Thyroid gland (tissue), 4 donors: Measurements from ENCODE around the gene SULT1A3. TPM values are rescaled to one million over a fixed set of nuclear protein-coding genes. Genes with fewer than 3 reads are reported as not detected.
A peak's percentile ranks its signal among the peaks of the same experiment; 100 is the strongest.
"Not testable (repeated sequence)": the region's sequence is repeated elsewhere in the genome, so short reads cannot be mapped to it uniquely, and the experiment has no call there.

Experiments
- DNase-seq, 2 donors: peaks; one replicate each; pipeline ENCODE4 v3.0.0-alpha.2; 2019
- H3K27ac ChIP-seq, 3 donors: fragments of 200-600 bp; sonication (generic); 1 replicate in 2 of 3; 2 replicates in 1 of 3; pipeline ENCODE4 v1.5.1; 2016 to 2019; ENCODE audit warnings: mild to moderate bottlenecking in 1 of 3, moderate library complexity in 1 of 3
- H3K27me3 ChIP-seq: fragments of 200-600 bp; sonication (generic); one replicate; pipeline ENCODE4 v1.5.1; 2019
- H3K36me3 ChIP-seq, 2 donors: fragments of 200-600 bp; sonication (generic); one replicate each; pipeline ENCODE4 v1.5.1; 2016 to 2019
- H3K4me1 ChIP-seq, 2 donors: fragments of 200-600 bp; sonication (generic); one replicate each; pipeline ENCODE4 v1.5.1; 2017 to 2019
- H3K4me3 ChIP-seq, 3 donors: fragments of 200-600 bp; sonication (generic); replicated peaks in 1 of 3; 1 replicate in 2 of 3; 2 replicates in 1 of 3; pipeline ENCODE4 v1.5.1; 2016; ENCODE audit warnings: mild to moderate bottlenecking in 1 of 3
- H3K9me3 ChIP-seq: fragments of 200-600 bp; sonication (generic); one replicate; pipeline ENCODE4 v1.5.1; 2017
- POLR2A ChIP-seq, 2 donors: fragments of 450-650 bp; IDR thresholded peaks; one replicate each; pipeline ENCODE4 v1.6.1; 2017; ENCODE audit warnings: antibody characterized with exemption in 2 of 2, mild to moderate bottlenecking in 2 of 2, moderate library complexity in 1 of 2
- WGBS, 2 donors: methylation state at CpG; one replicate each; pipeline ENCODE4 v1.1.5; 2017; 5-methylcytosine and 5-hydroxymethylcytosine counted together
- intact Hi-C: fragments of 100-400 bp; cut with DNase I; formaldehyde crosslinking; loops from one replicate; pipeline ENCODE4 v1.15.1; 2023
- total RNA-seq, 4 donors: library from RNA; depleted of rRNA; stranded (reverse); fragments of >200 nt; gene quantifications; one replicate each; pipeline ENCODE4 v1.2.3, GENCODE V29; 2016
- TF ChIP-seq, protein P1 (sequence below), 6 experiments: fragments of 200-600 bp in 3 of 6; fragments of 450-650 bp in 3 of 6; sonication (generic) in 3 of 6; IDR thresholded peaks; one replicate each; pipeline ENCODE4 v1.5.1; 2016 to 2019; ENCODE audit warnings: antibody characterized with exemption in 6 of 6, mild to moderate bottlenecking in 2 of 6, inconsistent platforms in 1 of 6, moderate library complexity in 1 of 6

The SULT1A3 gene
- total RNA-seq: 10 to 100 TPM in 2 of 4 donors, 1 to 10 TPM in 2; 8.9 to 13.8 (median 9.8) TPM

GRCh38 chr16:30199049-30199448 is at the start of gene SULT1A3:
Gene SULT1A3, plus strand, starts transcription at chr16:30199255. Its CDS starts 1,474 bp downstream, at chr16:30200729.
- H3K27me3 ChIP-seq, H3K36me3 ChIP-seq, H3K4me1 ChIP-seq, H3K9me3 ChIP-seq, H3K27ac ChIP-seq, DNase-seq, H3K4me3 ChIP-seq, intact Hi-C loops: not testable (repeated sequence)
- WGBS, 2 donors: no CpG with 5 or more reads among the region's 3 CpGs

DNA sequence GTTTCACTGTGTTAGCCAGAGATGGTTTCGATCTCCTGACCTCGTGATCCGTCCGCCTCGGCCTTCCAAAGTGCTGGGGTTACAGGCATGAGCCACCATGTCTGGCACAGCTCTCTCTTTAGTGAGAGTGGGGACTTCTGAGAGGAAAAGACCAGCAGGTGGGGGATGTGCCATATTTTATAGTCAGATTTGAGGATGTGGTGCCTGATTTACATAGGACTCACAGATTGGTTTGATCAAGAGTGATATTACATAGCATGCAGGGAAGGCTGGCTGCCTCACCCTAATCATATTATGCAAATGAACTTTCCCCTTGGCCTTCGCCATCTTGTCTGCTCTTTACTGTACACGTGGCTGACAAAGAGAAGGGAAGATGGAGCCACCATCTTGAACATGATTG is 48.0 kb upstream of the SULT1A3 start:
- Histone ChIP-seq H3K4me1 (no peaks in the 10 kb centered on the region), H3K36me3 (no peaks in the 10 kb centered on the region), H3K9me3 (no peaks in the 10 kb centered on the region), H3K27me3 (no peaks in the 10 kb centered on the region), H3K27ac (no peak overlapping the region), H3K4me3 (no peak overlapping the region)
- 91 to 94% methylated on average over 7 of the region's 7 CpGs for WGBS, 2 donors
- DNase-seq: no peak
- intact Hi-C loops: no loop called here
- no peak for TF ChIP-seq POLR2A (IDR thresholded peaks at IDR 0.05)
- TF ChIP-seq, protein P1, sequence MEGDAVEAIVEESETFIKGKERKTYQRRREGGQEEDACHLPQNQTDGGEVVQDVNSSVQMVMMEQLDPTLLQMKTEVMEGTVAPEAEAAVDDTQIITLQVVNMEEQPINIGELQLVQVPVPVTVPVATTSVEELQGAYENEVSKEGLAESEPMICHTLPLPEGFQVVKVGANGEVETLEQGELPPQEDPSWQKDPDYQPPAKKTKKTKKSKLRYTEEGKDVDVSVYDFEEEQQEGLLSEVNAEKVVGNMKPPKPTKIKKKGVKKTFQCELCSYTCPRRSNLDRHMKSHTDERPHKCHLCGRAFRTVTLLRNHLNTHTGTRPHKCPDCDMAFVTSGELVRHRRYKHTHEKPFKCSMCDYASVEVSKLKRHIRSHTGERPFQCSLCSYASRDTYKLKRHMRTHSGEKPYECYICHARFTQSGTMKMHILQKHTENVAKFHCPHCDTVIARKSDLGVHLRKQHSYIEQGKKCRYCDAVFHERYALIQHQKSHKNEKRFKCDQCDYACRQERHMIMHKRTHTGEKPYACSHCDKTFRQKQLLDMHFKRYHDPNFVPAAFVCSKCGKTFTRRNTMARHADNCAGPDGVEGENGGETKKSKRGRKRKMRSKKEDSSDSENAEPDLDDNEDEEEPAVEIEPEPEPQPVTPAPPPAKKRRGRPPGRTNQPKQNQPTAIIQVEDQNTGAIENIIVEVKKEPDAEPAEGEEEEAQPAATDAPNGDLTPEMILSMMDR (IDR thresholded peaks at IDR 0.05): no peak

DNA sequence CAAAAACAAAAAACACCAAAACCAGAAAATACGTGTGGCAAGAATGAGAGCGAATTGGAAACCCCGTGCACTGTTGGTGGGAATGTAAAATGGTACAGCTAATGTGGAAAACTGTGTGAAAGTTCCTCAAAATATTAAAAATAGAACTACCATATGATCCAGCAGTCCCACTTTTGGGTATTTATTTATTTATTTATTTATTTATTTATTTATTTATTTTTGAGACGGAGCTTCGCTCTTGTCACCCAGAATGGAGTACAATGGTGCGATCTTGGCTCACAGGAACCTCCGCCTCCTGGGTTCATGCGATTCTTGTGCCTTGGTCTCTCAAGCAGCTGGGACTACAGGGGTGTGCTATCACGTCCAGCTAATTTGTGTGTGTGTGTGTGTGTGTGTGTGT is 46.5 kb upstream of the SULT1A3 start:
- 96 to 98% methylated on average over 9 of the region's 9 CpGs for WGBS, 2 donors

GRCh38 chr16:30155188-30155587 is 43.9 kb upstream of the SULT1A3 start:
- H3K4me3 ChIP-seq: no peak overlapping the region
- no peaks in the 10 kb centered on the region for H3K4me1 ChIP-seq
- intact Hi-C loops: no loop called here
- WGBS, 2 donors: 94 to 95% methylated on average over 5 of the region's 5 CpGs
- H3K27me3 ChIP-seq: no peaks in the 10 kb centered on the region
- DNase-seq: no peak
- H3K36me3 ChIP-seq: no peaks in the 10 kb centered on the region
- no peak overlapping the region for H3K27ac ChIP-seq
- TF ChIP-seq, protein P1 (IDR thresholded peaks at IDR 0.05): no peak
- no peak for TF ChIP-seq POLR2A (IDR thresholded peaks at IDR 0.05)
- no peaks in the 10 kb centered on the region for H3K9me3 ChIP-seq

More for the DNA sequence above, 46.5 kb upstream of the SULT1A3 start:
- TF ChIP-seq POLR2A (IDR thresholded peaks at IDR 0.05): no peak
- TF ChIP-seq, protein P1 (IDR thresholded peaks at IDR 0.05): no peak
- Histone ChIP-seq H3K27me3 (no peaks in the 10 kb centered on the region), H3K4me1 (no peaks in the 10 kb centered on the region), H3K9me3 (no peaks in the 10 kb centered on the region), H3K36me3 (no peaks in the 10 kb centered on the region), H3K27ac (no peak overlapping the region), H3K4me3 (no peak overlapping the region)
- DNase-seq: no peak
- intact Hi-C loops: no loop called here

DNA sequence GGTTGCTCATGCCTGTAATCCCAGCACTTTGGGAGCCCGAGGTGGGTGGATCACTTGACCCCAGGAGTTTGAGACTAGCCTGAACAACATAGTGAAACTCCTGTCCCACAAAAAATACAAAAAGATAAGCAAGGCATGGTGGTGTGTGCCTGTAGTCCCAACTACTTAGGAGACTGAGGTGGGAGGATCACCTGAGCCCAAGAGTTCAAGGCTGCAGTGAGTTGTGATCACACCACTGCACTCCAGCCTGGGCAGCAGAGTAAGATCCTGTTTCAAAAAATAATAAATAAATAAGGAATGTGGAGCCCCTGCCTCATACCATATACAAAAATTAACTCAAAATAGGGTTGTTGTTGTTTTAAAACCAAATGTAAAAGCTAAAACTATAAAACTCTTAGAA is 41.8 kb upstream of the SULT1A3 start:
- H3K4me3 ChIP-seq: no peak overlapping the region
- TF ChIP-seq, protein P1 (IDR thresholded peaks at IDR 0.05): no peak
- no peak for TF ChIP-seq POLR2A (IDR thresholded peaks at IDR 0.05)
- intact Hi-C loops: no loop called here
- no peaks in the 10 kb centered on the region for H3K36me3 ChIP-seq
- DNase-seq: no peak
- no peaks in the 10 kb centered on the region for H3K27me3 ChIP-seq
- H3K9me3 ChIP-seq: no peaks in the 10 kb centered on the region
- WGBS, 2 donors: 24 to 30% methylated on average over 1 of the region's 1 CpG
- no peaks in the 10 kb centered on the region for H3K4me1 ChIP-seq
- peak overlapping the region in 1 of 3 donors; percentile 0 for H3K27ac ChIP-seq

DNA sequence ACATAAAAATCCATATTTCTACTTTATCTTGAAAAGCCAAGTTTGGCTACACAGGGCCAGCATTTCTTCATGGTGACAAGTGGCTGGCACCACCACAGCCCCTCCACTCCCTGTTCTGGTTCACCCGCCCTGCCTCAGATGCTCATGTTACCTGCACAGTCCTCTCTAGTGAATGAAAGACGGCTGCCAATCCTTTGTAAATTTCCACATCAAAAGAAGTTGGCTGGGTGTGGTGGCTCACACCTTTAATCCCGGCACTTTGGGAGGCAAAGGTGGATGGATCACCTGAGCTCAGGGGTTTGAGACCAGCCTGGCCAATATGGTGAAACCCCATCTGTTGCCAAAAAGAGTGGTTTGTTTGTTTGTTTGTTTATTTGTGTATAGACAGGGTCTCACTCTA is 35.5 kb upstream of the SULT1A3 start:
- Histone ChIP-seq H3K4me3 (no peak overlapping the region), H3K9me3 (no peaks in the 10 kb centered on the region), H3K4me1 (no peaks in the 10 kb centered on the region), H3K27ac (no peak overlapping the region), H3K27me3 (no peaks in the 10 kb centered on the region), H3K36me3 (no peaks in the 10 kb centered on the region)
- 86% methylated on average over 3 of the region's 3 CpGs for WGBS, 2 donors
- no peak for DNase-seq
- TF ChIP-seq POLR2A (IDR thresholded peaks at IDR 0.05): no peak
- TF ChIP-seq, protein P1 (IDR thresholded peaks at IDR 0.05): no peak
- intact Hi-C loops: no loop called here
